ENCODE results near the gene SND1.

Gene SND1

GRCh38 chr7:128090492-128090891, 438.5 kb downstream of the SND1 start:
- H3K4me3 ChIP-seq (ENCODE audit: severe bottlenecking) = no peak overlapping the region
- no peak for ATAC-seq (ENCODE audit: low read depth)
- TF ChIP-seq CTCF (IDR thresholded peaks at IDR 0.05; ENCODE audit: poor library complexity, severe bottlenecking) = no peak

GRCh38 chr7:128091106-128091505, 439.1 kb downstream of the SND1 start:
- Histone ChIP-seq H3K4me1 (ENCODE audit: insufficient read depth, poor library complexity, severe bottlenecking) (no peaks in the 10 kb centered on the region), H3K9me3 (ENCODE audit: severe bottlenecking) (no peaks in the 10 kb centered on the region), H3K36me3 (ENCODE audit: low read depth) (peaks cover 30% of the 10 kb centered on the region), H3K27me3 (ENCODE audit: insufficient read depth, poor library complexity, severe bottlenecking) (no peaks in the 10 kb centered on the region), H3K27ac (ENCODE audit: poor library complexity, severe bottlenecking) (no peak overlapping the region), H3K4me3 (ENCODE audit: severe bottlenecking) (no peak overlapping the region)
- ATAC-seq (ENCODE audit: low read depth) (no peak), DNase-seq (ENCODE audit: low spot score) (no peak)
- no peak for TF ChIP-seq CTCF (IDR thresholded peaks at IDR 0.05; ENCODE audit: poor library complexity, severe bottlenecking)

More at GRCh38 chr7:128090492-128090891, 438.5 kb downstream of the SND1 start:
- no peak for DNase-seq (ENCODE audit: low spot score)
- H3K36me3 ChIP-seq (ENCODE audit: low read depth) = peaks cover 34% of the 10 kb centered on the region
- H3K27me3 ChIP-seq (ENCODE audit: insufficient read depth, poor library complexity, severe bottlenecking) = no peaks in the 10 kb centered on the region
- H3K9me3 ChIP-seq (ENCODE audit: severe bottlenecking) = no peaks in the 10 kb centered on the region
- no peaks in the 10 kb centered on the region for H3K4me1 ChIP-seq (ENCODE audit: insufficient read depth, poor library complexity, severe bottlenecking)
- H3K27ac ChIP-seq (ENCODE audit: poor library complexity, severe bottlenecking) = no peak overlapping the region

DNA sequence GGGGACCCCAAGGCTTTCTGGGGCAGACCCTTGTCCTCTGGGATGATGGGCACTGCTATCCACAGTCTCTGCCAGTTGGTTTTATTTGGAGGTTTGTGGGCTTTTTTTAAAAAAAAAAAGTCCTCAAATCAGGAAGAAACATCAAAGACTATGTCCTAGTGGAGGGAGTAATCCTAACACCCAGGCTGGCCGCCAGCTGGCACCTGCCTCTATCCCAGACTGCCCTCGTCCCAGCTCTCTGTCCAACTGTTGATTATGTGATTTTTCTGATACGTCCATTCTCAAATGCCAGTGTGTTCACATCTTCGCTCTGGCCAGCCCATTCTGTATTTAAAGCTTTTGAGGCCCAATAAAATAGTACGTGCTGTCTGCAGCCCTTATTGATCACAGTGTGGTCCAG, 440.2 kb downstream of the SND1 start:
- Histone ChIP-seq H3K27ac (ENCODE audit: poor library complexity, severe bottlenecking) (no peak overlapping the region), H3K4me3 (ENCODE audit: severe bottlenecking) (no peak overlapping the region), H3K4me1 (ENCODE audit: insufficient read depth, poor library complexity, severe bottlenecking) (no peaks in the 10 kb centered on the region), H3K36me3 (ENCODE audit: low read depth) (peaks cover 28% of the 10 kb centered on the region), H3K27me3 (ENCODE audit: insufficient read depth, poor library complexity, severe bottlenecking) (no peaks in the 10 kb centered on the region), H3K9me3 (ENCODE audit: severe bottlenecking) (no peaks in the 10 kb centered on the region)
- DNase-seq (ENCODE audit: low spot score) (no peak), ATAC-seq (ENCODE audit: low read depth) (no peak)
- TF ChIP-seq CTCF (IDR thresholded peaks at IDR 0.05; ENCODE audit: poor library complexity, severe bottlenecking) = no peak

- ATAC-seq (ENCODE audit: low read depth) = no peak
- Histone ChIP-seq H3K4me3 (ENCODE audit: severe bottlenecking) (no peak overlapping the region), H3K36me3 (ENCODE audit: low read depth) (peaks cover 28% of the 10 kb centered on the region)
Measured at GRCh38 chr7:128093614-128094570, 441.9 kb downstream of the SND1 start.

More at GRCh38 chr7:128093614-128094570, 441.9 kb downstream of the SND1 start:
- Histone ChIP-seq H3K4me1 (ENCODE audit: insufficient read depth, poor library complexity, severe bottlenecking) (no peaks in the 10 kb centered on the region), H3K9me3 (ENCODE audit: severe bottlenecking) (no peaks in the 10 kb centered on the region), H3K27me3 (ENCODE audit: insufficient read depth, poor library complexity, severe bottlenecking) (no peaks in the 10 kb centered on the region), H3K27ac (ENCODE audit: poor library complexity, severe bottlenecking) (no peak overlapping the region)
- no peak for DNase-seq (ENCODE audit: low spot score)
- no peak for TF ChIP-seq CTCF (IDR thresholded peaks at IDR 0.05; ENCODE audit: poor library complexity, severe bottlenecking)
